SU-DHL-6 (cell line): ENCODE data around the gene PFDN2.

Experiments used
- H2AFZ ChIP-seq: fragments of 200-600 bp; sonication (generic); 2 replicates; pipeline ENCODE4 v1.6.1; 2014; ENCODE audit warnings: low read depth, mild to moderate bottlenecking, moderate library complexity, mixed read lengths, antibody characterized with exemption, low read length; ENCODE audit not compliant: severe bottlenecking
- H3F3A ChIP-seq: fragments of 200-600 bp; shearing (Covaris generic); 2 replicates; pipeline ENCODE4 v1.6.0; 2016; ENCODE audit warnings: antibody characterized with exemption, mild to moderate bottlenecking; ENCODE audit not compliant: insufficient read depth
- H3K27ac ChIP-seq: fragments of 200-600 bp; sonication (generic); 2 replicates; pipeline ENCODE4 v1.5.1; 2016; ENCODE audit warnings: low read depth, mild to moderate bottlenecking, low read length, moderate library complexity, mixed read lengths
- H3K27me3 ChIP-seq: fragments of 200-600 bp; sonication (generic), shearing (Covaris generic); 2 replicates; pipeline ENCODE4 v1.6.0; 2014; ENCODE audit warnings: mild to moderate bottlenecking, low read length
- H3K36me3 ChIP-seq: fragments of 200-600 bp; sonication (generic); 2 replicates; pipeline ENCODE4 v1.6.1; 2014; ENCODE audit warnings: mild to moderate bottlenecking, low read length, mixed read lengths
- H3K4me2 ChIP-seq: fragments of 300-600, 200-600 bp; shearing (Covaris generic), sonication (generic); 2 replicates; pipeline ENCODE4 v1.6.0; 2014; ENCODE audit warnings: low read length, low read depth, mild to moderate bottlenecking; ENCODE audit not compliant: poor library complexity, severe bottlenecking
- H3K4me3 ChIP-seq: fragments of 200-600 bp; sonication (generic); 2 replicates; pipeline ENCODE4 v1.5.1; 2014; ENCODE audit warnings: antibody characterized with exemption, low read length, mild to moderate bottlenecking, mixed read lengths; ENCODE audit not compliant: insufficient read depth, poor library complexity, severe bottlenecking
- H3K79me2 ChIP-seq: fragments of 200-600 bp; sonication (generic); 2 replicates; pipeline ENCODE4 v1.6.1; 2014; ENCODE audit warnings: mild to moderate bottlenecking, low read length, moderate library complexity; ENCODE audit not compliant: insufficient read depth
- H3K9ac ChIP-seq: fragments of 200-600 bp; sonication (generic); 2 replicates; pipeline ENCODE4 v1.7.0; 2014; ENCODE audit warnings: mild to moderate bottlenecking, low read length
- H3K9me2 ChIP-seq: fragments of 200-600 bp; sonication (generic); replicated peaks from 2 replicates; pipeline ENCODE4 v1.6.1; 2014; ENCODE audit warnings: low read length; ENCODE audit not compliant: insufficient read depth
- H3K9me3 ChIP-seq: fragments of 200-600 bp; sonication (generic); 2 replicates; pipeline ENCODE4 v1.6.1; 2014; ENCODE audit warnings: low read length, mixed read lengths; ENCODE audit not compliant: insufficient read depth
- H4K20me1 ChIP-seq: fragments of 200-600 bp; sonication (generic); 2 replicates; pipeline ENCODE4 v1.6.1; 2014; ENCODE audit warnings: low read depth, mild to moderate bottlenecking, antibody characterized with exemption, low read length, moderate library complexity, mixed read lengths
- CTCF ChIP-seq: fragments of 200-600 bp; sonication (generic); IDR thresholded peaks from one replicate; pipeline ENCODE4 v1.5.1; 2017; ENCODE audit warnings: antibody characterized with exemption, mild to moderate bottlenecking, low read length, moderate library complexity; ENCODE audit not compliant: insufficient read depth, poor library complexity, severe bottlenecking
- EZH2phosphoT487 ChIP-seq: fragments of 200-600 bp; sonication (generic), shearing (Covaris generic); conservative IDR thresholded peaks from 2 replicates; pipeline ENCODE4 v1.6.1; 2018; ENCODE audit warnings: mild to moderate bottlenecking, antibody characterized with exemption, low read length, moderate library complexity, mixed read lengths

Gene PFDN2

DNA sequence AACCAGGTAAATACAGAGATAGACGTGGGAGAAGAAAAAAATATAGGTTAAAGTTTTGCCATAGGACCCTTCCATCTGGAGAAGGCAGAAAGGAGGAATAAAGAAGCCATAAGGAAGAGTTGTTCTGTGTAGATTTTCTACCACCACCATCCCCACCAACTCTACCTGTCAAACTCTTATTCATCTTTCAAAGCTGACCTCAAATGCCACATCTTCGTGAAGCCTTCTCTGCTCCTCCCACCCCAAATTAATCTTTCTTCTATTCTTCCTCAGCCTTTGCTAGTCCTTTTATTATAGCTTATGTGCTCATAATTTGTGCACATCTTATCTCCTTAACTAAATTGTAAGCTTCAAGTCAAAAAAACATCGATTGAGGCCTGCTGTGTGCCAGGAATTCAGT, 27.2 kb downstream of the PFDN2 start:
- TF ChIP-seq EZH2phosphoT487, result no peak
- no peak for TF ChIP-seq CTCF

GRCh38 chr1:161089938-161090337, 27.9 kb downstream of the PFDN2 start:
- H3K27me3 ChIP-seq, result no peaks in the 10 kb centered on the region
- H3F3A ChIP-seq, result no peaks in the 10 kb centered on the region
- H3K4me3 ChIP-seq, result no peak overlapping the region
- TF ChIP-seq CTCF (no peak), EZH2phosphoT487 (no peak)
- H3K9me3 ChIP-seq, result no peaks in the 10 kb centered on the region
- H3K4me2 ChIP-seq, result no peak overlapping the region
- no peaks in the 10 kb centered on the region for H3K36me3 ChIP-seq
- no peak overlapping the region for H2AFZ ChIP-seq
- H3K9ac ChIP-seq, result no peak overlapping the region
- no peaks in the 10 kb centered on the region for H3K79me2 ChIP-seq
- H4K20me1 ChIP-seq, result no peaks in the 10 kb centered on the region
- H3K9me2 ChIP-seq, result no peaks in the 10 kb centered on the region
- no peak overlapping the region for H3K27ac ChIP-seq

More for the DNA sequence above, 27.2 kb downstream of the PFDN2 start:
- Histone ChIP-seq H3K27me3 (no peaks in the 10 kb centered on the region), H3K36me3 (no peaks in the 10 kb centered on the region), H3K4me2 (no peak overlapping the region), H3K4me3 (no peak overlapping the region), H3K9me3 (no peaks in the 10 kb centered on the region), H3K27ac (no peak overlapping the region), H4K20me1 (no peaks in the 10 kb centered on the region), H3K79me2 (no peaks in the 10 kb centered on the region), H2AFZ (no peak overlapping the region), H3K9ac (no peak overlapping the region), H3F3A (no peaks in the 10 kb centered on the region), H3K9me2 (no peaks in the 10 kb centered on the region)

GRCh38 chr1:161089251-161089924, 28.4 kb downstream of the PFDN2 start, which contains the start of gene NECTIN4:
Gene NECTIN4, minus strand, starts transcription at chr1:161089558. Its CDS starts 262 bp downstream, at chr1:161089296.
- H3K9ac ChIP-seq, result no peak within 1 kb of the TSS
- H3K79me2 ChIP-seq, result no peaks in the 10 kb centered on the region
- no peaks in the 10 kb centered on the region for H3K9me2 ChIP-seq
- no peaks in the 10 kb centered on the region for H3F3A ChIP-seq
- H3K4me3 ChIP-seq, result no peak within 1 kb of the TSS
- TF ChIP-seq EZH2phosphoT487 (no peak), CTCF (no peak)
- H2AFZ ChIP-seq, result no peak within 1 kb of the TSS
- no peaks in the 10 kb centered on the region for H3K27me3 ChIP-seq
- no peak within 1 kb of the TSS for H3K4me2 ChIP-seq
- H3K9me3 ChIP-seq, result no peaks in the 10 kb centered on the region
- no peaks in the 10 kb centered on the region for H4K20me1 ChIP-seq
- H3K36me3 ChIP-seq, result no peaks in the 10 kb centered on the region
- H3K27ac ChIP-seq, result no peak within 1 kb of the TSS
